Medulla oblongata (tissue), 1 donor: ENCODE measurements around the gene KRT40.
"Not testable (repeated sequence)": the region's sequence is repeated elsewhere in the genome, so short reads cannot be mapped to it uniquely, and the experiment has no call there.

Experiments used
- DNase-seq: peaks from one replicate; pipeline ENCODE4 v3.0.0-alpha.2; 2015; ENCODE audit errors: extremely low spot score

Gene KRT40

GRCh38 chr17:40984226-40984625 lies at the start of gene KRT40:
KRT40 (minus strand) TSS chr17:40984326; CDS start chr17:40984273, 53 bp downstream.
- DNase-seq, result no peak

GRCh38 chr17:41029633-41030245 lies 45.6 kb upstream of the KRT40 start, which contains the start of gene KRTAP1-4:
KRTAP1-4 (minus strand) TSS chr17:41030195; CDS start chr17:41030078, 117 bp downstream.
- no peak for DNase-seq

- DNase-seq, result no peak
These were observed 42.8 kb upstream of the KRT40 start, which contains the start of gene KRTAP1-5 for GRCh38 chr17:41026715-41027471. KRTAP1-5 (minus strand) TSS chr17:41027208; CDS start chr17:41027155, 53 bp downstream.

- no peak for DNase-seq
These were observed 40.6 kb upstream of the KRT40 start for GRCh38 chr17:41024697-41025096.

GRCh38 chr17:41020336-41020735 lies 36.2 kb upstream of the KRT40 start:
- no peak for DNase-seq

- no peak for DNase-seq
These were observed 35.3 kb upstream of the KRT40 start for GRCh38 chr17:41019415-41019814.

GRCh38 chr17:41018541-41018940 lies 34.4 kb upstream of the KRT40 start:
- no peak for DNase-seq

- no peak for DNase-seq
These were observed 32.6 kb upstream of the KRT40 start for GRCh38 chr17:41016578-41017215.

GRCh38 chr17:41015454-41015853 lies 31.3 kb upstream of the KRT40 start:
- DNase-seq, result no peak

- no peak for DNase-seq
These were observed 29.5 kb upstream of the KRT40 start for GRCh38 chr17:41013606-41014005.

- no peak for DNase-seq
These were observed 29.1 kb upstream of the KRT40 start for GRCh38 chr17:41013181-41013580.

GRCh38 chr17:41012326-41013120 lies 28.4 kb upstream of the KRT40 start:
- DNase-seq, result no peak

- DNase-seq, result no peak
These were observed 26.3 kb upstream of the KRT40 start for GRCh38 chr17:41010441-41010840.

- DNase-seq, result no peak
These were observed 25.8 kb upstream of the KRT40 start for GRCh38 chr17:41009936-41010335.

- no peak for DNase-seq
These were observed 25.2 kb upstream of the KRT40 start for GRCh38 chr17:41009301-41009760.

GRCh38 chr17:41008811-41009210 lies 24.7 kb upstream of the KRT40 start, which contains the start of gene KRTAP3-1:
KRTAP3-1 (minus strand) TSS chr17:41009128; CDS start chr17:41009074, 54 bp downstream.
- DNase-seq, result no peak

- no peak for DNase-seq
These were observed 20.3 kb upstream of the KRT40 start for GRCh38 chr17:41004397-41004796.

GRCh38 chr17:41003926-41004325 lies 19.8 kb upstream of the KRT40 start:
- DNase-seq, result no peak

- DNase-seq, result no peak
These were observed 18.7 kb upstream of the KRT40 start for GRCh38 chr17:41002814-41003213.

- DNase-seq, result no peak
These were observed 17.7 kb upstream of the KRT40 start for GRCh38 chr17:41001795-41002194.

GRCh38 chr17:40999563-40999962 lies 15.4 kb upstream of the KRT40 start, which contains the start of gene KRTAP3-2:
KRTAP3-2 (minus strand) TSS chr17:40999906; CDS start chr17:40999853, 53 bp downstream.
- DNase-seq, result not testable (repeated sequence)
